HepG2 (cell line): ENCODE results near the gene DHRS11. TPM values are rescaled to one million over a fixed set of nuclear protein-coding genes. Genes with fewer than 3 reads are reported as not detected.

Source experiments
- ATAC-seq: fragments of 200-7000 bp; cut with Tn5 transposase; 3 replicates; pipeline ENCODE4 v1.9.1; 2020; ENCODE audit warnings: mild to moderate bottlenecking, moderate library complexity
- BruUV-seq: library from RNA; stranded (reverse); fragments of 400-500 nt; replicated peaks from 2 replicates; lab custom pipeline; 2021; lab: Mats Ljungman, UMichigan
- CTCF ChIA-PET: fragments of 300-600 bp; formaldehyde crosslinking; extraction: SDS; loops from one replicate; lab custom pipeline; 2021; ENCODE audit warnings: low total read pairs, inconsistent platforms, low intra/inter-chr PET ratio; lab: Yijun Ruan, JAX
- POLR2A ChIA-PET: fragments of 350-600 bp; sonication (Branson Sonifier 250); formaldehyde crosslinking; loops from one replicate; lab custom pipeline; 2020; ENCODE audit warnings: antibody characterized with exemption, inconsistent platforms; lab: Yijun Ruan, JAX
- DNase-seq: peaks from one replicate; pipeline ENCODE4 v3.0.0-alpha.2; 2015; ENCODE audit warnings: low spot score
- FAIRE-seq: peaks from 3 replicates; lab custom pipeline; 2011; peaks lifted over from hg19 to GRCh38; lab: Jason Lieb, UNC
- H2AFZ ChIP-seq: one replicate; pipeline ENCODE4 v1.6.1; 2011; ENCODE audit warnings: low read length, inconsistent platforms
- H3K27ac ChIP-seq: fragments of 300-600 bp; 3 replicates; pipeline ENCODE4 v1.8.0; 2011; ENCODE audit warnings: mixed run types, mild to moderate bottlenecking, mixed read lengths, low read length, inconsistent platforms; ENCODE audit not compliant: insufficient read depth; ENCODE audit errors: extremely low read length
- H3K27me3 ChIP-seq, 2 experiments: fragments of 200-600 bp in 1 of 2; 2 replicates in 1 of 2; 3 replicates in 1 of 2; pipeline versions ENCODE4 v1.6.0 to v1.8.0; 2011; ENCODE audit warnings: low read length in 2 of 2, mild to moderate bottlenecking in 2 of 2, moderate library complexity in 2 of 2, inconsistent platforms in 1 of 2; ENCODE audit not compliant: insufficient read depth in 2 of 2, control insufficient read depth in 1 of 2
- H3K36me3 ChIP-seq, 2 experiments: fragments of 200-600 bp in 1 of 2; replicated peaks in 1 of 2; 2 replicates in 1 of 2; 3 replicates in 1 of 2; pipeline versions ENCODE4 v1.5.1 to v1.8.0; 2011; ENCODE audit warnings: low read length in 2 of 2, inconsistent platforms in 1 of 2; ENCODE audit not compliant: insufficient read depth in 2 of 2, control insufficient read depth in 1 of 2
- H3K4me1 ChIP-seq: 2 replicates; pipeline ENCODE4 v1.5.1; 2012; ENCODE audit warnings: low read length, inconsistent platforms; ENCODE audit not compliant: insufficient read depth
- H3K4me2 ChIP-seq: 2 replicates; pipeline ENCODE4 v1.6.0; 2011; ENCODE audit warnings: low read depth, low read length, inconsistent platforms
- H3K4me3 ChIP-seq, 3 experiments: fragments of 200-600 bp in 1 of 3; sonication (generic), shearing (Covaris generic) in 1 of 3; replicated peaks in 1 of 3; 2 replicates each; pipeline ENCODE4 v1.5.1; 2011 to 2016; ENCODE audit warnings: low read length in 3 of 3, inconsistent platforms in 2 of 3, low read depth in 2 of 3, mild to moderate bottlenecking in 2 of 3, control low read depth in 1 of 3, mixed read lengths in 1 of 3; ENCODE audit not compliant: insufficient read depth in 1 of 3
- H3K79me2 ChIP-seq: one replicate; pipeline ENCODE4 v1.6.1; 2011; ENCODE audit warnings: low read length, inconsistent platforms; ENCODE audit not compliant: insufficient read depth
- H3K9ac ChIP-seq: 2 replicates; pipeline ENCODE4 v1.6.0; 2011; ENCODE audit warnings: mild to moderate bottlenecking, low read depth, low read length, inconsistent platforms; ENCODE audit not compliant: insufficient read depth
- H3K9me3 ChIP-seq: 2 replicates; pipeline ENCODE4 v1.5.1; 2012; ENCODE audit warnings: mild to moderate bottlenecking, low read length
- H4K20me1 ChIP-seq: 2 replicates; pipeline ENCODE4 v1.6.0; 2011; ENCODE audit warnings: inconsistent platforms, mild to moderate bottlenecking, low read length, moderate library complexity; ENCODE audit not compliant: insufficient read depth
- CEBPB ChIP-seq: IDR thresholded peaks from 2 replicates; pipeline ENCODE4 v1.6.1; 2011; ENCODE audit warnings: low read depth, low read length, improper control_type of control experiment, borderline replicate concordance
- DMAP1 ChIP-seq: IDR thresholded peaks from 2 replicates; pipeline ENCODE4 v1.6.1; 2016
- KDM5A ChIP-seq: fragments of 200-600 bp; sonication (generic); IDR thresholded peaks from 2 replicates; pipeline ENCODE4 v1.7.0; 2018; ENCODE audit warnings: antibody characterized with exemption, mild to moderate bottlenecking, low read length, borderline replicate concordance
- MTA1 ChIP-seq: sonication (generic); formaldehyde crosslinking; IDR thresholded peaks from 2 replicates; pipeline ENCODE4 v1.4.0; 2020; ENCODE audit warnings: missing genetic modification reagents, mild to moderate bottlenecking, borderline replicate concordance
- NFKBIZ ChIP-seq: IDR thresholded peaks from 2 replicates; pipeline ENCODE4 v1.6.1; 2018; ENCODE audit warnings: missing genetic modification reagents, missing compliant biosample characterization
- NFYB ChIP-seq: sonication (generic); formaldehyde crosslinking; IDR thresholded peaks from 2 replicates; pipeline ENCODE4 v1.4.0; 2020; ENCODE audit warnings: missing genetic modification reagents
- NR3C1 ChIP-seq: sonication (generic); formaldehyde crosslinking; IDR thresholded peaks from 2 replicates; pipeline ENCODE4 v1.4.0; 2020; ENCODE audit warnings: missing genetic modification reagents
- PRPF4 ChIP-seq: fragments of 200-400 bp; formaldehyde crosslinking; IDR thresholded peaks from 2 replicates; pipeline ENCODE4 v1.6.1; 2016; ENCODE audit warnings: low read length, low read depth; ENCODE audit not compliant: poor library complexity, severe bottlenecking
- RAD21 ChIP-seq: fragments of 450-650 bp; formaldehyde crosslinking; IDR thresholded peaks from 2 replicates; pipeline ENCODE4 v1.5.0; 2020; ENCODE audit warnings: mild to moderate bottlenecking
- RBM39 ChIP-seq: fragments of 200-400 bp; formaldehyde crosslinking; IDR thresholded peaks from one replicate; pipeline ENCODE4 v1.6.1; 2018; ENCODE audit warnings: antibody characterized with exemption, mild to moderate bottlenecking, low read depth, low read length; ENCODE audit not compliant: poor library complexity, severe bottlenecking
- SAP130 ChIP-seq: IDR thresholded peaks from 2 replicates; pipeline ENCODE4 v1.6.1; 2016; ENCODE audit warnings: low read depth
- ZNF225 ChIP-seq: sonication (generic); formaldehyde crosslinking; IDR thresholded peaks from 2 replicates; pipeline ENCODE4 v1.4.0; 2020; ENCODE audit warnings: mild to moderate bottlenecking, missing genetic modification reagents
- ZNF605 ChIP-seq: sonication (generic); formaldehyde crosslinking; IDR thresholded peaks from 2 replicates; pipeline ENCODE4 v1.8.0; 2022; ENCODE audit warnings: mild to moderate bottlenecking, missing genetic modification reagents
- ZNF704 ChIP-seq: sonication (generic); formaldehyde crosslinking; IDR thresholded peaks from 2 replicates; pipeline ENCODE4 v1.8.1; 2023; ENCODE audit warnings: mild to moderate bottlenecking, inconsistent platforms, moderate library complexity, missing genetic modification reagents, borderline replicate concordance
- ZNF816 ChIP-seq: sonication (generic); formaldehyde crosslinking; IDR thresholded peaks from 2 replicates; pipeline ENCODE4 v1.8.0; 2022; ENCODE audit warnings: missing genetic modification reagents, mild to moderate bottlenecking, borderline replicate concordance
- WGBS: methylation state at CpG from one replicate; pipeline ENCODE4 v1.1.6; 2017; ENCODE audit warnings: low lambda C conversion rate; 5-methylcytosine and 5-hydroxymethylcytosine counted together
- in situ Hi-C: cut with HindIII; loops from 2 replicates; pipeline ENCODE4 v1.10.0; 2017; ENCODE audit warnings: low pct_unique_long_range_greater_than_20kb; ENCODE audit not compliant: extremely low pct_ligation_motif_present
- intact Hi-C: fragments of 100-400 bp; cut with micrococcal nuclease; formaldehyde crosslinking; loops from one replicate; pipeline ENCODE4 v1.10.0; 2022; ENCODE audit not compliant: unreplicated experiment
- polyA plus RNA-seq, 8 experiments: library from polyadenylated mRNA; depleted of rRNA in 3 of 8; stranded (reverse) in 7 of 8; unstranded in 1 of 8; fragments of >200 nt; fragmentation: Illumina TruSeq in 4 of 8; extraction: Trizol in 4 of 8; gene quantifications; 2 replicates each; pipeline versions ENCODE4 v1.2.1 to v1.2.3, GENCODE V29; 2011 to 2016; ENCODE audit warnings: low read depth in 4 of 8, missing spikeins in 1 of 8, mixed read lengths in 1 of 8; ENCODE audit not compliant: insufficient read depth in 1 of 8
- total RNA-seq, 5 experiments: library from RNA; depleted of rRNA; stranded (reverse); fragments of >200 nt; fragmentation: Illumina TruSeq; extraction: Trizol; gene quantifications; 2 replicates each; pipeline ENCODE4 v1.2.3, GENCODE V29; 2016; ENCODE audit warnings: low read depth in 1 of 5

Gene DHRS11
- total and polyA plus RNA-seq, 2 of the 13 experiments (the other 11 are each of a cell fraction or from before 2014, with no cell fraction given), result 28.4 to 41.9 TPM

GRCh38 chr17:36632916-36633771, 41.5 kb downstream of the DHRS11 start (continued):
- TF ChIP-seq ZNF816 (CRISPR knock-in tag) (no peak), RBM39 (no peak)

- Histone ChIP-seq H3K4me1 (no peaks in the 10 kb centered on the region), H2AFZ (no peak overlapping the region), H3K79me2 (no peaks in the 10 kb centered on the region), H3K9ac (no peak overlapping the region), H3K27ac (no peak overlapping the region), H3K4me2 (no peak overlapping the region), H4K20me1 (peaks cover 4% of the 10 kb centered on the region; the same call in 1 of the 2 replicates), H3K4me3 (no peak overlapping the region), H3K27me3 (peaks cover 16 to 78% of the 10 kb centered on the region in 2 experiments), H3K36me3 (no peaks in the 10 kb centered on the region), H3K9me3 (no peaks in the 10 kb centered on the region)
- intact Hi-C loops (no loop called here), in situ Hi-C loops (no loop called here)
- BruUV-seq, result no TSS peak
- ATAC-seq (no peak), DNase-seq (no peak), FAIRE-seq (no peak)
- POLR2A ChIA-PET, result no interaction called here
- CTCF ChIA-PET, result no interaction called here
- 44% methylated on average over 2 of the region's 2 CpGs for WGBS
- no peak for TF ChIP-seq ZNF605
- TF ChIP-seq MTA1 (CRISPR knock-in tag), result no peak
- no peak for TF ChIP-seq SAP130 (CRISPR knock-in tag)
- TF ChIP-seq NR3C1 (CRISPR knock-in tag), result no peak
- TF ChIP-seq NFYB, result no peak
- no peak for TF ChIP-seq NFKBIZ (CRISPR knock-in tag)
- no peak for TF ChIP-seq PRPF4
- no peak for TF ChIP-seq DMAP1 (CRISPR knock-in tag)
- no peak for TF ChIP-seq ZNF225 (CRISPR knock-in tag)
- no peak for TF ChIP-seq RAD21
- TF ChIP-seq ZNF704, result no peak
- no peak for TF ChIP-seq CEBPB
- no peak for TF ChIP-seq KDM5A
These were observed 48.7 kb downstream of the DHRS11 start for GRCh38 chr17:36640346-36640745.
